GM19395 (cell line): Measurements from ENCODE around the gene LASP1NB.
"Not testable (repeated sequence)": the region's sequence is repeated elsewhere in the genome, so short reads cannot be mapped to it uniquely, and the experiment has no call there.

ENCODE experiments used
- ATAC-seq: cut with Tn5 transposase; IDR thresholded peaks from one replicate; pipeline ENCODE4 v1.9.1; 2021; ENCODE audit warnings: mild to moderate bottlenecking, moderate library complexity; ENCODE audit not compliant: unreplicated experiment

Gene LASP1NB

GRCh38 chr17:38896346-38896954 is 29.0 kb upstream of the LASP1NB start:
- no peak for ATAC-seq

DNA sequence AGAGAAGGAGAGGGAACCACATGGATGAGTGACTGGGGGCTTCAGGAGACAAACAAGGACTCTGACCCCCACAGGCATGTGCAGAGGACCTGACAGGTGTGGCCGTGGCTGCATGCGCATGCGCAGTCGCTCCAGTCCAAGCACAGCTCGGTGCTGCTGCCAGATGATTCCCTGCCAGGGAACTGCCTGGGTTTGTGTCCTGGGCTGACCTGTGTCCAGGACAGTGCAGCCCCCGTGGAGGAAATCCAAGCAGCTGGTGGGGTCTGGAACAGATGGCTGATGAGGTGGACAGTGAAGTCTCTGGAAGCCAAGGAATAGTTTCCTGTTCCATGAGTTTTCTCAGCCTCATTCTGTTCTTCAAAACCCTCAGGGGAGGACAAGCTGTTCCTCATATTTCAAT is 28.2 kb upstream of the LASP1NB start:
- no peak for ATAC-seq

- ATAC-seq: no peak
Observed at GRCh38 chr17:38897671-38898290, 27.6 kb upstream of the LASP1NB start.

GRCh38 chr17:38898291-38898679 is 27.1 kb upstream of the LASP1NB start:
- peak; percentile 37 for ATAC-seq

DNA sequence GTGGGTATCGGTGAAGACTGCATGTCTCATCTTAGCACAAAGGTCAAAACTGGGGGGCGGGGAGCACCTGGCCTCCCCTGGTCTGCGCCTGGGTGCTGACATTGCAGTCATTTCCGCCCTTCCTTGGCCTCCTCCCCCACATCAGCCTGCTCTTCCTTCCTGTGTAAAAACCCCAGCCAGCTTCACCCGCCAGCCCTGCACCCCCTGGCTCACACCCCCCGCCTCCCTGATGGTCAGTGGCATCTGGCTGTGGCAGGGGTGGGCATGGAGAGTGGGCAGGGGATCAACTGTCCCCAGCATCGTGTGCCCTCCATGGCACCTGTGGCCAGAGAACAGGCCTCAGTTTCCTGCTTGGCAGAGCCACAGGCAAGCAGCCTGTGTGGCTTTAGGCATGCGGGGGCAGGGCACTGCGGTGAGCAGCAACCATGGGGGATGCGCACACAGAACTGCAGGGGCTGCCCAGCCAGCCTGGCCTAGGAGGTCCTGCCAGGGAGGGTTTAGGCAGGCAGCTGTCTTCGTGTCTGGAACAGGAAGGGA is 26.5 kb upstream of the LASP1NB start:
- ATAC-seq: peak; percentile 70

- peak; percentile 9 for ATAC-seq
Observed at GRCh38 chr17:38899421-38899820, 26.0 kb upstream of the LASP1NB start.

DNA sequence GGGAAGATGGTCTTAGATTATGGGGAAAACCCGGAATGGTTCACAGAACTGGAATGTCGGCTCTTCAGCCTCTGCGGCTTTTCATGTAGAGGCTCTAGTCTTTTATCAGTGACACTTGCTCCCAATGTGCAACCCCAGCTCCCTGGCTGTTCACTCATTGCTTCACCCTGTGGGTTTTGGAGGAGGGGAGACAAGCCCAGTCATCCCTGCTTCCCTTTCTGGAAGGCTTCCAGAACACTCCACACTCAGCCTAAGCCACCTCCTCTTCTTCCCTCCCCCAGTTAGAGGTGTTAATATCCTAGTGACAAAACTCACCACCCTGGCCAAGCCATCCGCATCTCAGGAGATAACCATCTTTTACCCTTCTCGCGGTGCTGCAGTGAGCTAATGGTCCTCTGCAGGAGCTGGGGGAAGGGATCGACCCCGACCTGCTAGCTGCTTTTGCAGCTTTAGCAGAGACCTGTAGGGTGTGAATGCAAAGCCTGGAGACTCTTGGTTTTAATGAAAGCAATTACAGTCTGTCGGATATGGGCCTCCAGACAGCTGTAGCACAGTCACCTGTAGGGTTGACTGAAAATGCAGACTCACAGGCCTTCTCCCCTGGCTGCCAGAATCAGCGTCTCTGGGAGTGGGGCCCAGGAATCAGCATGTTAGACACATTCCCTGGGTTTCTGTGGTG is 24.3 kb upstream of the LASP1NB start:
- no peak for ATAC-seq

GRCh38 chr17:38903404-38903803 is 22.0 kb upstream of the LASP1NB start:
- no peak for ATAC-seq

DNA sequence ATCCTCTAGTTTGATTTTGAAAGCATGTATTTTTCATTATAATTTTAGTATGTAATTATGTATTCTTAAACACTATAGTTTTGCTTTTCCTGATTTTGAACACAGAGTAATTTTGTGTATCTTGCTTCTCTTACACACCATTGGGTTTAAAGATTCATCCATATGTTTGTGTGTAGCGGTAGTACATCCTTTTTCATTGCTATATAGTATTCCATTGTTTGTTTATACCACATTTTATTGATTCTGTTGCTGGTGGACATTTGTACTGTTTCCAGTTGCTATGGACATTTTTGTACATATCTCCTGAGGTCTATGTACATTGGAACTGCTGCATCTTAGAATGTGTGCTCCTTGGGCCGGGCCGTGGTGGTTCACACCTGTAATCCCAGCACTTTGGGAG is 20.5 kb upstream of the LASP1NB start:
- no peak for ATAC-seq

DNA sequence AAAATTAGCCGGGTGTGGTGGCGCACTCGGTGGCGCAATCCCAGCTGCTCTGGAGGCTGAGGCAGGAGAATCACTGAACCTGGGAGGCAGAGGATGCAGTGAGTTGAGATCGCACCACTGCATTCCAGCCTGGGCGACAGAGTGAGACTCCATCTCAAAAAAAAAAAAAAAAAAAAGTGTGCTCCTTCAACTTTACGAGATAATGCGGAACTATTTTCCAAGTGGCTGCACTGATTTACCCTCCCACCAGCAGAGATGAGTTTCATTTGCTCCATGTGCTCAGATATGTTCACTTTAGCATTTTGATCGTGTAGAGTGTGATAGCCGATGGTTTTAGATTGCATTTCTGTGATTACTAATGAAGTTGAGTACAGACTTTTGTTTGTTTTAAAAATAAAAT is 20.0 kb upstream of the LASP1NB start:
- no peak for ATAC-seq

- ATAC-seq: no peak
Observed at GRCh38 chr17:38906460-38907228, 18.8 kb upstream of the LASP1NB start.

DNA sequence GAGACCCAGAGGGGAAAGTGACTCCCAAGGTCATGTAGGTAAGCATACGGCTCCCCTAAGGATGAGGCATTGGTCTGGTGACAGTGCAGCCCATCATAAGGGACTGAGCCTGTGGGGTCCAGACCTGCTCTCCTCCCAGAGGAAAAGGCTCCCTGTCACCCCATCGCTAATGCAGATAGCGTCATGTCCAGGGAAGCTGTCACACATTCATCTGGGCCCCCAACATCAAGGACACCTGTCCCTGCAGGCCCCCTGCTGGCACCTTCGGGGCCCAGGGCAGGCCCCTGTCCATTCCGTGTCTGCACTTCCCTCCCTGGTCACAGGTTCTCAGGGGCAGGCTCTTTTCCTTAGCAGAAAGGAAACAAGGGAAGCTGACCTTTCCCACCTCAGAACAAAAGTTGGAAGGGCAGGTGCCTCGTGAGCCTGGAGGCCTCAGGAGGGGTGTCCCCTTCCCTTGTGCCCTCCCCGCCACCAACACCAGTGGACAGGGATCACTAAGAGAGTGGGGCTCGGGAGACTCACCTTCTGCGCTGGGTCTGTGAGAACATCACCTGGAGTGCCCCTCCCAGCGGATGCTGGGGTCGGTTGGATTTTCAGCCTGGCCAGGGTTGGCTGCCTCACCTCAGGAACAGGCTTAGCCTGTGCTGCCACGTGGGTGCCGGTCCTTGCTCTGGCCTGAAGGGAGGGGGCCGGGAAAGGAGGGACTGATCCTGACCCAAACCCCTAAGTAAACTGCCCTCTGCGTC is 17.3 kb upstream of the LASP1NB start:
- ATAC-seq: no peak

GRCh38 chr17:38908676-38909181 is 16.7 kb upstream of the LASP1NB start:
- no peak for ATAC-seq

DNA sequence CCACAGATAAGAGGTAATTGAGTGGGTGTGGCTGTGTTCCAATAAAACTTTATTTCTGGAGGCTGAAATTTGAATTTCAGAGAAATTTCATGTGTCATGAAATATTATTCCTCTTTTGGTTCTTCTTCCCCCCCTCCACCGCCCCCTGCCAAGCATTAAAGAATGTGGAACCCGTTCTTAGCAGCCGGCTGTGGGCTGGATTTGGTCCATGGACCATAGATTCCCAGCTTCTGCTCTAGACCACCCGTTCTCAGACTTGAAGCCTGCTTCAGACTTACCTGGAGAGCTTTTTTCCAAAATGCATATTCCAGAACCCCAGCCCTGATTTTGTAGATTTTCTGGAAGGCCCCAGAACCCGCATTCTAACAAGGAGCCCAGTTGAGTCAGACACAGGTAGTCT is 15.1 kb upstream of the LASP1NB start:
- no peak for ATAC-seq

DNA sequence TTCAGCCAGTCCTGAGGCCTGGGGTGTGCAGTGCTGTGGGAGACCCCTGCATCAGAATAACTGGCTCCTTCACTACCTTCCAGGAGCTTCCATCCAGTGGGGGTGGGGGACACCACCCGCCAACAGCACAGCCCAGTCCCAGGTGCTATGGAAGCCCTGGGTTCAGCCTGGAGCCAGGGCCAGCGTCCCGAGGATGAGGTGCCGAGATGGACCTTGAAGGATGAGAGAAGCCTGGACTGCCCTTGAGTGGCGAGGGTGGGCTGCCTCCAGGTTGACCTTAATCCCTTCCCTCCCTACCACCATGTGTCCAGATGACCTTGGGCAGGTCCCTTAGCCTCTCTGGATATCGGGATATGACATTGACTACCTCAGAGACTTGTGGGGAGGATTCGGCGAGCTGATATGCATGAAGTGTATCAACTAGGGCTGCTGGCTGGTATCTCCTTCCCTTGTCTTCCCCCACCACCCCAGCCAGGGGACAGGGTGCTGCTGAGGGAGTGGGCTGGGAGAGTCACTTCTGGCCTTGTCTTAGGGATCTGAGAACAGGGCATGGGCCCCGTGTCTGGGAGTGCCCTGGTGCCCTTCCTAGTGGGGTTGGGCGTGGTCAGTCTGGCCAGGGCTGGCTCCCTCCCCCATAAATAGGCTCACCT is 14.2 kb upstream of the LASP1NB start:
- ATAC-seq: no peak

DNA sequence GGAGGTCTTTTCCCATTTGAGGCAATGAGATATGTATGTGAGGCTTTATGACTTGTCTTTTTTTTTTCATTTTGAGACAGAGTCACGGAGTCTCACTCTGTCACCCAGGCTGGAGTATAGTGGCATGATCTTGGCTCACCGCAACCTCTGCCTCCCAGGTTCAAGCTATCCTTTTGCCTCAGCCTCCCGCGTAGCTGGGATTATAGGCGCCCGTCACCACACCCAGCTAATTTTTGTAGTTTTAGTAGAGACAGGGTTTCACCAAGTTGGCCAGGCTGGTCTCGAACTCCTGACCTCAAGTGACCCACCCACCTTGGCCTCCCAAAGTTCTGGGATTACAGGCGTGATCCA is 13.7 kb upstream of the LASP1NB start:
- not testable (repeated sequence) for ATAC-seq

- ATAC-seq: no peak
Observed at GRCh38 chr17:38912221-38912813, 13.1 kb upstream of the LASP1NB start.

- no peak for ATAC-seq
Observed at GRCh38 chr17:38914741-38915638, 10.4 kb upstream of the LASP1NB start.

- no peak for ATAC-seq
Observed at GRCh38 chr17:38915639-38915995, 9.8 kb upstream of the LASP1NB start.
